ENCODE measurements around the gene LIN7B. TPM values are rescaled to one million over a fixed set of nuclear protein-coding genes. Genes with fewer than 3 reads are reported as not detected.

Gene LIN7B
- total and polyA plus RNA-seq, 9 of the 15 experiments (the other 6 are each of a cell fraction or from before 2014, with no cell fraction given), result 0.89 to 15.7 (median 4.0) TPM

- TF ChIP-seq, protein P1, sequence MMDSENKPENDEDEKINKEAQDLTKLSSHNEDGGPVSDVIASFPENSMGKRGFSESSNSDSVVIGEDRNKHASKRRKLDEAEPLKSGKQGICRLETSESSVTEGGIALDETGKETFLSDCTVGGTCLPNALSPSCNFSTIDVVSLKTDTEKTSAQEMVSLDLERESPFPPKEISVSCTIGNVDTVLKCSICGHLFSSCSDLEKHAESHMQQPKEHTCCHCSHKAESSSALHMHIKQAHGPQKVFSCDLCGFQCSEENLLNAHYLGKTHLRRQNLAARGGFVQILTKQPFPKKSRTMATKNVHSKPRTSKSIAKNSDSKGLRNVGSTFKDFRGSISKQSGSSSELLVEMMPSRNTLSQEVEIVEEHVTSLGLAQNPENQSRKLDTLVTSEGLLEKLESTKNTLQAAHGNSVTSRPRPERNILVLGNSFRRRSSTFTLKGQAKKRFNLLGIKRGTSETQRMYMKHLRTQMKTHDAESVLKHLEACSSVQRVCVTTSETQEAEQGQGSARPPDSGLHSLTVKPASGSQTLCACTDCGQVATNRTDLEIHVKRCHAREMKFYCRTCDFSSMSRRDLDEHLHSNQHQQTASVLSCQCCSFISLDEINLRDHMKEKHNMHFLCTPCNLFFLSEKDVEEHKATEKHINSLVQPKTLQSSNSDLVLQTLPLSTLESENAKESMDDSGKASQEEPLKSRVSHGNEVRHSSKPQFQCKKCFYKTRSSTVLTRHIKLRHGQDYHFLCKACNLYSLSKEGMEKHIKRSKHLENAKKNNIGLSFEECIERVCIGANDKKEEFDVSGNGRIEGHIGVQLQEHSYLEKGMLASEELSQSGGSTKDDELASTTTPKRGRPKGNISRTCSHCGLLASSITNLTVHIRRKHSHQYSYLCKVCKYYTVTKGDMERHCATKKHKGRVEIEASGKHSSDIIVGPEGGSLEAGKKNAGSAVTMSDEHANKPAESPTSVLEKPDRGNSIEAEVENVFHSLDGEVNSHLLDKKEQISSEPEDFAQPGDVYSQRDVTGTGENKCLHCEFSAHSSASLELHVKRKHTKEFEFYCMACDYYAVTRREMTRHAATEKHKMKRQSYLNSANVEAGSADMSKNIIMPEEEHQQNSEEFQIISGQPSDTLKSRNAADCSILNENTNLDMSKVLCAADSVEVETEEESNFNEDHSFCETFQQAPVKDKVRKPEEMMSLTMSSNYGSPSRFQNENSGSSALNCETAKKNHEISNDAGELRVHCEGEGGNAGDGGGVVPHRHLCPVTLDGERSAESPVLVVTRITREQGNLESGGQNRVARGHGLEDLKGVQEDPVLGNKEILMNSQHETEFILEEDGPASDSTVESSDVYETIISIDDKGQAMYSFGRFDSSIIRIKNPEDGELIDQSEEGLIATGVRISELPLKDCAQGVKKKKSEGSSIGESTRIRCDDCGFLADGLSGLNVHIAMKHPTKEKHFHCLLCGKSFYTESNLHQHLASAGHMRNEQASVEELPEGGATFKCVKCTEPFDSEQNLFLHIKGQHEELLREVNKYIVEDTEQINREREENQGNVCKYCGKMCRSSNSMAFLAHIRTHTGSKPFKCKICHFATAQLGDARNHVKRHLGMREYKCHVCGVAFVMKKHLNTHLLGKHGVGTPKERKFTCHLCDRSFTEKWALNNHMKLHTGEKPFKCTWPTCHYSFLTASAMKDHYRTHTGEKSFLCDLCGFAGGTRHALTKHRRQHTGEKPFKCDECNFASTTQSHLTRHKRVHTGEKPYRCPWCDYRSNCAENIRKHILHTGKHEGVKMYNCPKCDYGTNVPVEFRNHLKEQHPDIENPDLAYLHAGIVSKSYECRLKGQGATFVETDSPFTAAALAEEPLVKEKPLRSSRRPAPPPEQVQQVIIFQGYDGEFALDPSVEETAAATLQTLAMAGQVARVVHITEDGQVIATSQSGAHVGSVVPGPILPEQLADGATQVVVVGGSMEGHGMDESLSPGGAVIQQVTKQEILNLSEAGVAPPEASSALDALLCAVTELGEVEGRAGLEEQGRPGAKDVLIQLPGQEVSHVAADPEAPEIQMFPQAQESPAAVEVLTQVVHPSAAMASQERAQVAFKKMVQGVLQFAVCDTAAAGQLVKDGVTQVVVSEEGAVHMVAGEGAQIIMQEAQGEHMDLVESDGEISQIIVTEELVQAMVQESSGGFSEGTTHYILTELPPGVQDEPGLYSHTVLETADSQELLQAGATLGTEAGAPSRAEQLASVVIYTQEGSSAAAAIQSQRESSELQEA (IDR thresholded peaks at IDR 0.05; ENCODE audit: low read depth), result no peak
- TF ChIP-seq TCF15 (CRISPR knock-in tag; IDR thresholded peaks at IDR 0.05) (no peak), POLR2H (tag; IDR thresholded peaks at IDR 0.05; ENCODE audit: low read depth) (no peak)
Measured at GRCh38 chr19:49109051-49109450, 5.1 kb upstream of the LIN7B start (continued).
